LNCAP (cell line): ENCODE data around the gene SLC39A13.

Experiments
- TF ChIP-seq, protein P1 (sequence below): fragments of 450-650 bp; IDR thresholded peaks from 2 replicates; pipeline ENCODE4 v1.5.1; 2017; ENCODE audit warnings: mild to moderate bottlenecking

SLC39A13 gene

GRCh38 chr11:47398011-47398410 is 10.4 kb upstream of the SLC39A13 start:
- TF ChIP-seq, protein P1, sequence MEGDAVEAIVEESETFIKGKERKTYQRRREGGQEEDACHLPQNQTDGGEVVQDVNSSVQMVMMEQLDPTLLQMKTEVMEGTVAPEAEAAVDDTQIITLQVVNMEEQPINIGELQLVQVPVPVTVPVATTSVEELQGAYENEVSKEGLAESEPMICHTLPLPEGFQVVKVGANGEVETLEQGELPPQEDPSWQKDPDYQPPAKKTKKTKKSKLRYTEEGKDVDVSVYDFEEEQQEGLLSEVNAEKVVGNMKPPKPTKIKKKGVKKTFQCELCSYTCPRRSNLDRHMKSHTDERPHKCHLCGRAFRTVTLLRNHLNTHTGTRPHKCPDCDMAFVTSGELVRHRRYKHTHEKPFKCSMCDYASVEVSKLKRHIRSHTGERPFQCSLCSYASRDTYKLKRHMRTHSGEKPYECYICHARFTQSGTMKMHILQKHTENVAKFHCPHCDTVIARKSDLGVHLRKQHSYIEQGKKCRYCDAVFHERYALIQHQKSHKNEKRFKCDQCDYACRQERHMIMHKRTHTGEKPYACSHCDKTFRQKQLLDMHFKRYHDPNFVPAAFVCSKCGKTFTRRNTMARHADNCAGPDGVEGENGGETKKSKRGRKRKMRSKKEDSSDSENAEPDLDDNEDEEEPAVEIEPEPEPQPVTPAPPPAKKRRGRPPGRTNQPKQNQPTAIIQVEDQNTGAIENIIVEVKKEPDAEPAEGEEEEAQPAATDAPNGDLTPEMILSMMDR, result no peak

DNA sequence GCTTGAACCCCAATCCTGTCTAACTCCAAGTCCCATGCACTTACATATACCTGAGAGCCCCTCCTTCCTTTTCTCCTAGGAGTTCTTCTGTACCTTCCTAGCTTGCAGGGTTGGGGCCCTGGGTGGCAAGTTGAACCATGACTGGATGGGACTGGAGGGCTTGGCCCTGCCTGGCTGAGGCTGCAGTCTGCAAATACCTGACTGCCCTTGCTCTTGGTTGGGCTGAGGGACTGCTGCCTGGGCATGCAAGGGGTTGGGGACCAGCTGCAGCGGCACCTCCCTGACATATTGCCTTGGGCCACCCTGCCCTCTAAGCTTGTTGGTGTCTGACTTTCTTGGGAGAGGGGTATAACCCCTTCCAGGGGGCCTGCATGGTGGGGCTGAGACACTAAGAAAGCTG is 9.8 kb upstream of the SLC39A13 start:
- TF ChIP-seq, protein P1, result no peak

DNA sequence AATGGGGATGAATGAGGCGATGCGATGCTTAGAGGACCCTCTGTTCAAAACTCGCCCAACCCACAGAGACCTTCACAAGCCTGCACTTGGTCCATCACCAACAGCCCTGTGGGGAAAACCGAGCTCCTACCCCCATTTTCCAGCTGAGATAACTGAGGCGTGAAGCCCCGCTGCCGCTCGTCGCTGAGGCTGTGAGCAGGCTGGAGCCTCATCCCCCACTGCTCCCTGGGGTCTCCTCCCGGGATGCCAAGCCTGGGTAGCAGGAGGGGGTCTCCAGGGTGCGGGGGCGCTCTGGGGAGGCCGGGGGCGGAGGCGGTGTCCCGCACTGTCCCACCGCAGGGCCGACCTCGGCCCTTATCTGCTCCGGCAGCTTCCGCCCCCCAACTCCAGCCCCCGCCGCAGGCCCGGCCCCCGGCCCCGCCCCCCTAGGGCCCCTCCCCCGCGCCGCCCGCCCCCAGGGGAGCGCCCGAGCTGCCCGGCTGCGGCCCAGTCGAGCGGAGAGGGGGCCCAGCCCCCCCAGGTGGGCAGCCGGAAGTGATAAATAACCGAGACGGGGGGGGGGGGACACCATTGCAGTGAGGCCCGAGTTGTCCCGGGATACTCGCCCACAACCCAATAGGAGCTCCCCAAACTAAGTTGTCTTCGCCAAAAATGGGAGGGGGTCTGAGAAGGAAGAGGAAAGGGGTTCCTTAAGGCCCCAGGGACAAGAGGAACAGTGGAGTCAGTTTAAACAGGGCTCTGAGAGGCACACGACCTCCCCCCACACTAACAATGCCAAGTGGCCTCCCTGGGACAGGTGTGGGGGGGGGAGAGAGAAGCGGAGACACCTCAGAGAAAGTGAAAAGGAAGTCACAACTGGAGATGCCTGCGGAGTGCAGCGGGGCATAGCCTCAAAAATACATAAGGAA is 8.3 kb upstream of the SLC39A13 start:
- TF ChIP-seq, protein P1, result no peak

DNA sequence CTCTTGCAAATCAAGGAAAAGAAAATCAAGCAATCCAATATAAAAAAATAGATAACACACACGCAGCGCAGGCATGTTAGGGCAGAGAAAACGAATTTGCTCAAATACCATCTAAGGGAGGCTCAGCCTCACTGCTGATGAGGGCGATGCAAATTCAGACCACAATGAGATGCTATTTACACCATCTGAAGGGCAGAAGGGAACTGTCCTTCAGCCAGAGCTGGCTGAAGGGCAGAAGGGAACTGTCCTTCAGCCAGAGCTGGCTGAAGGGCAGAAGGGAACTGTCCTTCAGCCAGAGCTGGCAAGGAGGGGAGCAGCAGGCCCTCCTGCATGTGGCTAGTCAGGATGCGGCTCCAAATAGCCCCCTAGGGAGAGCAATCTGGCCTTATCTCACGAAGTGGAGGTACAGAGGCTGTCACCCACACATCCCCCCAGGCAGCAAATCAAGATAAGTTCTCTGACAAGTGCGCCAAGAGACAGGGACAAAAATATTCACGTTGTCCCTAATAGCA is 7.6 kb upstream of the SLC39A13 start:
- TF ChIP-seq, protein P1, result no peak

DNA sequence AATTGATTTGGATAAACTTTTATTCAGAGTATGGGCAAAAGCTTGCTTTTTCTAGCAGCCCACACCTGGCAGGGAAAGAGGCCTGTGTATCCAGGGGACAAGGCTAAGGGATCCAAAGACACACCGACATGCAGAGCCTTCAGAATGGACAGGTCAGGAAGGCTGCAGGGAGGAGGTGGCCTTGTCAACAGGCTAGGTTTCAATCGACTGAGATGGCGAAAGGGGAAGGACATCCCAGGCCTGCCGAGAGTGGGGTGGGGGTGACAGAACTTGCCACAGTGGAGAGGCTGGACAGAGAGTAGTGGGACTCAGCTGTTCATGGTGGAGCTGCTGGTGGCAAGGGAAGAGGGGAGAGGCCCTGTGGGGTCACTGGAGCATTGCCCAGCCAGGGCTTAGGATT is 5.3 kb upstream of the SLC39A13 start:
- TF ChIP-seq, protein P1, result no peak

GRCh38 chr11:47403571-47403970 is 4.8 kb upstream of the SLC39A13 start:
- TF ChIP-seq, protein P1, result no peak

DNA sequence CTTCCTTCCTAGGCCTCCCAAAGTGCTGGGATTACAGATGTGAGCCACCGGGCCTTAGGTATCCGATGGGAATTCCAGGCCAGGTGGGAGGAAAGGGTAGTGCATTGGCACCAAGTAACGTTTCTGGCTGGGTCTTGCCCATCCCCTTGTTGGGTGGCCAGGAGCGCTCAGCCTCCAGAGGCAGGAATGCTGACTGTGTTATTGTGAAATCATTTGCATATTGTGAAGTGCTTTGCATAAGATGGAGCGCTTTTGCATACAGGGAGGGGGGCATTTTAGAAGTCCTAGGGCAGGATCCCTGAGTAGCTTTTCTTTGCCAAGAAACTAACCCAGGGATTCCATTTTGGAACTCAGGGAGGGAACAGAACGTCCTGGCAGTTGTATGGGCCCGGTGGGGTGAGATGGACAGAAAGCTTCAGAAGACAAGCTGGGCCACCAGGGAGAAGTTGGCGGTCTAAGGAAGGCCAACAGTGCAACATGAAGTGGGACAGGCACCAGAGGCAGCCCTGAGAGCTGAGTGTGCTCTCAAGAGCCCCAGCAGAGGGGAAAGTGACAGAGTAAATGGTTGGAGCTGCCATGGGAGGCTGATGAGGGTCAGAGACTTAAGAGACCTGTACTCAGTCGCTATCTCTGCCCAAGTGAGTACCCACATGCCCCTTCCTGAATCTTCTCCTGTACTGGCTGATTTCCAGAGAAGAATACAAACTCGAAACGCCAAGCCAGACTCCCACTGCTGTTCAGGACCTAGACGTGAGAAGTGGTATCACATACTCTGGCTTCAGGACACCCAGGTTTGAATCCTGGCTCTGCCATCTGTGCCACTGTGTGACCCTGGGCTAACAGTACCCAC is 1.3 kb upstream of the SLC39A13 start:
- TF ChIP-seq, protein P1, result no peak
